Stimulated activated CD4-positive, alpha-beta T cell treated with anti-CD3 and anti-CD28 coated beads, Interleukin-12 subunit alpha, Interleukin-12 subunit beta, amount 100 ng/mL, for 48 hours (primary cell): ENCODE measurements around the gene CFAP300.
A peak's percentile ranks its signal among the peaks of the same experiment; 100 is the strongest.

Experiments used
- DNase-seq, 3 donors: peaks; one replicate each; pipeline ENCODE4 v3.0.0-alpha.2; 2020; ENCODE audit warnings: low read depth in 2 of 3, low spot score in 1 of 3

The CFAP300 gene

GRCh38 chr11:102071497-102072472, 24.5 kb downstream of the CFAP300 start:
- no peak for DNase-seq

DNA sequence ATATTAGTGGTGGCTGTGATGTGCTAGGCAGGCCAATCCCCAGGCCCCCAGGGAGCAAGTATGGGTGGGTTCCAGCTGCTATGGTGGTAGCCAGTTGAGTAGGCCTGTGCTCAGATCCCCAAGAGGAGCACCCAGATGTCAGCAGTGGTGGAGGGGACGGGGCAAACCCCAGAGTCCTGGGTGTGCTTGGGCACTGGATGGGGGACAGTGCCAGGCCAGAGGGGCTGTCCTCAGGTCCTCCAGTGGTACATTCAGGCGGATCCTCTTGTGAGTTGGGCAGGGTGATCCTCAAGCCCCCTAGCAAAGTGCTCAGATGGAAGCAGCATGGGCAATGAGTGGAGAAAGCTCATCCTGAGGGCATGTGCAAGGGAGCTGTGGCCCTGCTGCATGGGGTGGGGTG, 26.0 kb downstream of the CFAP300 start:
- no peak for DNase-seq

GRCh38 chr11:102079625-102080024, 32.4 kb downstream of the CFAP300 start:
- no peak for DNase-seq

DNA sequence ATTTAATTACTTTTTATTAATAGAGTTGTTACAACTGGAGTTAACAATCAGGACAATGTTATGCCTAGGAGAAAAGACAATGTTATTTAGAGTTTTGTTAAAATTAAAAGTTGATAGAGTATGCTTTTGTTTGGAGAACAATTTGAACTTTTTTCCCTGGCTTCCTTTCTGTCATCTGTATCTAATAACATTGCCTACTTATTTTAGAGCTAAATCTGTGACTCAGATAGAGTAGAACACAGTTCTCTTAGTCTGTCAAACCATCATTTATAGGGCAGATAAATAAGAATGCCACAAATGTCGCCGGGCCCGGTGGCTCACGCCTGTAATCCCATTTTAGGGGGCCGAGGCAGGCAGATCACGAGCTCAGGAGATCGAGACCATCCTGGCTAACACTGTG, 34.1 kb downstream of the CFAP300 start:
- no peak for DNase-seq

DNA sequence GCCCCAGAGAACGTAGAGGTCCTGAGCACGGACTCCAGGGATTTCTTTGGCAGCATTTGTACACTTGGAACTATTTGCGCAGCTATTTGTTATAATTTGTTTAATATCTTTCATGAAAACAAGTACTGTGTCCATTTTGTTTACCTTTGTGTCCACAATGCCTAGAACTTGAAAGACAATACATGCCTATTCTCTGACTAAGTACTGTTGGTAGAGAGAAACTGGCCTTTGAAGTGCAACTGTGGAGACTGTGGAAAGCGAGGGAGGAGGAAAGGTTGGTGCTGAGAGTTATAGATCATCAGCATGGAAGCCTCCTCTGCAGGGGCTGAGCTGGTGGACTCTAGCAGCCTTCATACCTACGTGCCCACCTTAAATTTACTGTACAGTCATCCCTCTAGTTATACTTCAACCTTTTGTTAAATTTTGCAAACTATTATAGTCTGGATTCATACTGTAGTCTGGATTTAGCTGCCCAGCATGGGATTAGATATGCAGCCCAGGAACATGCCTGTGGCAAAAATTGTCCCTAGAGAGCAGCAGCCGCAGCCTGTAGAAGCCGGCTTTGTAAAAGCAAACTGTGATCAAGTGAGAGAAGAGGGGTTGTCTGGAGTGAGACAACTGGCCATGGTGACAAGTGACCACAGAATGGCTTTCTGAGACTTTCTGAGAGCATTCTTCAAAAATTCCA, 38.8 kb downstream of the CFAP300 start:
- DNase-seq = no peak

DNA sequence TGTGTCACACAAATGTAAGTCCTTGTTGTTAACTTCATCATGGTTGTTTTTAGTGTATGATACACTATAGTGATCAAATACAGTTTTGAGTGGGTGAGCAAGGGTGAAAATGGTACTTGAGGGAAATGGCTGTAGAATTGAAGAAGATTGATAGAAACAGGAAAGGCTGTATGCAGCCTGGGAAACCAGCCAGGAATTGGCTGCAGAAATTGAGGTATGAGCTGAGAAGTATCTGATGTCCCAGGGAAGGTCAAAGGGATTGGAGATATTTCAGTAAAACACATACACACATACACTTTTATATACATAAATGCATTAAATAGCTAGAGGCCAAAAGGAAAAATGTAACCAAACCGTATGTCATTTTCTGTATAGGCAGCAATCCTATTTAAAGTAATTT, 49.9 kb downstream of the CFAP300 start:
- no peak for DNase-seq

- no peak for DNase-seq
Observed at GRCh38 chr11:102099755-102100154, 52.5 kb downstream of the CFAP300 start.

- DNase-seq = no peak
Observed at GRCh38 chr11:102108734-102109440, 61.6 kb downstream of the CFAP300 start.

GRCh38 chr11:102109896-102110760, 62.9 kb downstream of the CFAP300 start, which contains the start of gene YAP1:
Gene YAP1 (plus strand): TSS chr11:102110447. CDS start chr11:102110849, 402 bp downstream.
- DNase-seq = peak; percentile 31 to 73 (median 50)

DNA sequence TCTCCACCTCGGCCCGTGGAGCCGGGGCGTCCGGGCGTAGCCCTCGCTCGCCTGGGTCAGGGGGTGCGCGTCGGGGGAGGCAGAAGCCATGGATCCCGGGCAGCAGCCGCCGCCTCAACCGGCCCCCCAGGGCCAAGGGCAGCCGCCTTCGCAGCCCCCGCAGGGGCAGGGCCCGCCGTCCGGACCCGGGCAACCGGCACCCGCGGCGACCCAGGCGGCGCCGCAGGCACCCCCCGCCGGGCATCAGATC, 63.4 kb downstream of the CFAP300 start:
- DNase-seq = no peak

- DNase-seq = no peak
Observed at GRCh38 chr11:102111011-102111786, 64.0 kb downstream of the CFAP300 start.

GRCh38 chr11:102111787-102112508, 64.7 kb downstream of the CFAP300 start:
- peak in 1 of 3 donors; percentile 2 for DNase-seq

DNA sequence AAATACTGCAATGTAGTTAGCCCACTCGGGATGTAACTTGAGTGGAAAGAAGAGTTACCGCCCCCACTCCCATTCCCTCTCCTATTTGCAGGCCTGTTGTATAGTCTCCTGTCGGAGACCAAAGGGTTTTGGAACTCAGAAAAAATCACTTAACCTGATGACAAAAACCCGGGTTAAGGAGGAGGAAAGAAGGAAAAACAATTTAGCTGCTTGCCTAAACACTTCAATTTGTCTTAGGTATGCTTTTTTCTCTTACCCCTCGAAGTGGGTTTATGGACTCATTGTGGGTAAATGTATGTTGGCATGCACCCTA, 65.2 kb downstream of the CFAP300 start:
- no peak for DNase-seq

- DNase-seq = no peak
Observed at GRCh38 chr11:102114032-102114431, 66.8 kb downstream of the CFAP300 start.

GRCh38 chr11:102115557-102115956, 68.3 kb downstream of the CFAP300 start:
- DNase-seq = no peak

DNA sequence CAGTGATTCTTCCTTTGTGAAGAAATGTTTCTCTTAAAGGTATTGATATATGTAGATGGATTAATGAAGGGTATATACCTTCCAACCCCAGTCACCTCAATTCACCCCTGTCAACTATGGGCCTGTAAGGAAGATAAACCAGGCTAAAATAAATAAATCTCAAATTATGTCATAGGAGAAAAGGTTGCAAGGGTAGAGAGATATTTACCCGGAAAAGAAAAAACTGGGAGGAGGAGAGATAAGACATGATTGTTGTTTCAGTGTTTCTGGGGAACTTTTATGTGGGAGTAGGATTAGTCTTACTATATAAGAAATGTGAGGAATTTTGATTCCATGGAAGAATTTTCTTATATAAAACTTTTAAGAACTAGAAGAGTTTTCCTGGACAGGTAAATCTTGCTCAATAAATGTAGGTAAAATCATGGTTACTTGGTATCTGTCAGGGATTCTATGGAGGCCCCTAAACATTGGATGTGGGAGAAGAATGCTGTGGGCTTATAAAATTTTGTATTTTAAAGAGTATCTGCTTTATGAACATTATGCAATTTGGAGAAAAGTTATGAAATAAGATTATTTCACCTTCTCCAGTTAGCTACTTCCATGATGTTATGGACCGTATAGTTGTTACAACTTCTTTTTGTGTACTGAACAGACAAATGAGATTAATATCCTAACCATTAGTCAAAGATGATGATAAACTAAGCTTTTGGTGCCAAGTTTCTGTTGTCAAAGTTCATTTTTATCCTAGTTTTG, 69.4 kb downstream of the CFAP300 start:
- no peak for DNase-seq

DNA sequence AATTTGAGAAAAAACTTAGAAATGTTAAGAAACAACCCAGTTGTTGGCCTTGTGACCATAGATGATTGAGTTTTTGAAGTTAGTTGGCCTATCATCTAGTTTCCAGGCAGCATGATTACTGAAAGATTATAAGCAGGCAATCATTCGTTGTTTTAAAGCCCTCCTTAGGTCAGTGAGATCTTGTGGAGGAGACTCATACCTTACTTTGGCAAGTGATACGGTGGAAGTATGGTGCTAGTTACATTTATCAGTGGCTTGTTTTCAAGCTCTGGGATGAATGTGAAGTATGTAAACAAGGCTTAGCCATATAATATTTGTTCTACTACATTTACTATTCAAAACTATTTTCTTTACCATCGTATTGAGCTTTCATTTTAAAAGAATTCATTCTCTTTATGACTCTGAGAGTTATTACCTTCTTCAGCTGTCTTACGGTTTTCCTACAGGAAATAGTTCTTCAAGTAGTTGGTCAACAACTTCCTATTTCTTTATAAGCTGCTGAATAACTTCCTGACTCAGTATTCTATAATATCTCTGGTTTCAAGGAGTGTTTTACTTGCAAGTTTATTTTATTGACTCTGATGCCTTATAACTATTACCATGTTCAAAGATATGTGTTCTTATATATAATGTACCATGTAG, 70.4 kb downstream of the CFAP300 start:
- DNase-seq = no peak

DNA sequence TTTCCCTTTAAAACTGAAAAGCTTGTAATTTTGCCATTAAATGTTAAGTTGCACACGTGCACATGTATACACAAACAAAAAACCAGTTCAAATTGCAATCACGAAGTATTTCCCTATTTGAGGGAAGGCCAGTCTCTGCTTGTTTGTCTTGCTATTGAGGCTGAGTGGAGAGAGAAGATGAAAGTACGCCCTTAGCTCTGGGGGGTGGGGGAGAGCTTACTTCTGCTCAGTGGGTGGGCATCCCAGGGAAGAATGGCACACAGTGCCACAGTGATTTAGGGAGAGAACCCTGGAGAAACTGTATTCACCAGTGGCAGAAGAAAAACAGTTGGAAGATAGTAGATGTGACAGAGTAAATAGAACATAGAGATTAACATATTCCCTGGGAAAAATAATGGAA, 71.7 kb downstream of the CFAP300 start:
- no peak for DNase-seq
